Measurements from ENCODE around the gene HSDL2.
"Not testable (repeated sequence)": the region's sequence is repeated elsewhere in the genome, so short reads cannot be mapped to it uniquely, and the experiment has no call there.

The HSDL2 gene

GRCh38 chr9:112396872-112397271 is 17.0 kb downstream of the HSDL2 start:
- no peak for DNase-seq (ENCODE audit: low read depth)

DNA sequence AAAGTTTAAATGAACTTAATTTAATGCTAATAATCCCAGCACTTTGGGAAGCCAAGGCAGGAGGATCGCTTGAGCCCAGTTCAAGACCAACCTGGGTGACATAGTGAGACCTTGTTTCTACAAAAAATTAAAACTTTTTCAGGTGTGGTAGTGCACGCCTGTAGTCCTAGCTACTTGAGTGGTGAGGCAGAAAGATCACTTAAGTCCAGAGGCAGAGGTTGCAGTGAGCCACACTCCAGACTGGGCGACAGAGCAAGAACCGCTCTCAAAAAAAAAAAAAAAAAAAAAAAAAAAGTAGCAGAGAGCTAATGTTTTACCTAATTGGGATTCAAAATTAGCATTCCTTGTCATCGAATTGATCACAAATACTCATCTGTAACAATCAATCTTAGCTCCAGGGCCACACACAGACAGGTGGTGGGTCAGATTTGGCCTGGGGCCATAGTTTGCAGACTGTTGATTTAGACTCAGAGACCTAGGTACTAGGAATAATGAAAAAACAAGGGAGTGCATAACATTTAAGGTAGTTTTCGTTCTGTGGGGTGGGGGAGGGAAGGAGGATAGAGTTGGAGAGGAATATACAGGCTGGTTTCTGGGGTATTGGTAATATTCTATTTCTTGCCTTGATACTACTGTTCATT is 21.4 kb downstream of the HSDL2 start:
- no peak for DNase-seq (ENCODE audit: low read depth)

DNA sequence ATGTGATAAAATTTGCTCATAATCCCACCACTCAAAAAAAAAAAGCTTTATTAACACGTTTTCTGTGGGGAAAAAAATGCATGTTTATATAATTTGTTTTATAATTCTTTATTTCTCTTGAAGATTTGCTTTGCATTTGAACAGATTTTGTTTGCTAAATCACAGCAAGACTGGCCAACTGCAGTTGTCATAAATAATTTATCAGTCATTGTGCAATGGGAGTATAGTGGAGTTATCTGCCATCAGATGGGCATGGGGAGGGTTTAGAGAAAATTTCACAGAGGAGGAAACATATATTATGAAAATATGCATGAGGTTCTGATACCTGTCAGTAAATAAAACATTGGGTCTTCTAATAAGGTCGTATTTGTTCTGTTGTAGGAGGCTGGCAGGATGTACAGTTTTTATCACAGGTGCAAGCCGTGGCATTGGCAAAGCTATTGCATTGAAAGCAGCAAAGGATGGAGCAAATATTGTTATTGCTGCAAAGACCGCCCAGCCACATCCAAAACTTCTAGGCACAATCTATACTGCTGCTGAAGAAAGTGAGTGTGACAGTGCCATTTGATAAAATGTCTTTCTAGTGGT is 23.8 kb downstream of the HSDL2 start:
- DNase-seq (ENCODE audit: low read depth): no peak

GRCh38 chr9:112404508-112404932 is 24.6 kb downstream of the HSDL2 start:
- peak; percentile 80 for DNase-seq (ENCODE audit: low read depth)

- peak; percentile 23 for DNase-seq (ENCODE audit: low read depth)
Measured at GRCh38 chr9:112408275-112408674, 28.4 kb downstream of the HSDL2 start.

DNA sequence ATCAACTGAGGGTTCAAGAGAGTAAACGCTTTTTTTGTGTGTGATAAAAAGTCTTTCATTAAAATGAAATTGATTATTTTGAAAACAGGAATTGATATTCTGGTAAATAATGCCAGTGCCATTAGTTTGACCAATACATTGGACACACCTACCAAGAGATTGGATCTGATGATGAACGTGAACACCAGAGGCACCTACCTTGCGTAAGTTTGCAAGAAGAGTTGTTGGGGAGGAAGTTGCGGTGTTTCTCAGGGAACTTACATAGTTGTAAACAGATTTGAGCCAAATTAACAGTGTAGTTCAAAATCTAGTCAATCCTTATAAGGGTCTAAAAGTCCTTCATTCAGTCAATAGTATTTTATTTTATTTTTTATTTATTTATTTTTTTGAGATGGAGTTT is 28.9 kb downstream of the HSDL2 start:
- DNase-seq (ENCODE audit: low read depth): no peak

- no peak for DNase-seq (ENCODE audit: low read depth)
Measured at GRCh38 chr9:112409758-112410157, 29.9 kb downstream of the HSDL2 start.

- DNase-seq (ENCODE audit: low read depth): peak; percentile 65
Measured at GRCh38 chr9:112411626-112412027, 31.7 kb downstream of the HSDL2 start.

DNA sequence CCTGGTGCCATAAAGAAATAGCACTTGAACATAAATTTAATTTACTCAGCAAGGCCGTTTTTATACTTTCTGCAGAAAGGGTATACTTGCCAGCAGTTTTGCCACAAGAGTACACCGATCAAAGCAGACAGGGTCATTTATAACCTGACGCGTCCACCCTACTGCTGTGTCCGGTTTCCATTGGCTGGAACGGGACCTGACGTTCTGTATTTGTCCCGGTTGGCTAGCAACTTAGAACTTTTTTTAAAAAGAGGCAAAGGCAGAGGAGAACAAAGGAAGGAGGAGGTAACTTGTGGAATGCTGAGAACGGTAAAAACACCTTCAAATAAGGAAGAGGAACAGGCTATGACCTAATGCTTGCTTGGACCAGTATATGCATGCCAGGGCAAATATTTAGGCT is 33.8 kb downstream of the HSDL2 start:
- not testable (repeated sequence) for DNase-seq (ENCODE audit: low read depth)

GRCh38 chr9:112420208-112420607 is 40.3 kb downstream of the HSDL2 start:
- no peak for DNase-seq (ENCODE audit: low read depth)

- DNase-seq (ENCODE audit: low read depth): peak; percentile 54
Measured at GRCh38 chr9:112421771-112422222, 41.9 kb downstream of the HSDL2 start.

DNA sequence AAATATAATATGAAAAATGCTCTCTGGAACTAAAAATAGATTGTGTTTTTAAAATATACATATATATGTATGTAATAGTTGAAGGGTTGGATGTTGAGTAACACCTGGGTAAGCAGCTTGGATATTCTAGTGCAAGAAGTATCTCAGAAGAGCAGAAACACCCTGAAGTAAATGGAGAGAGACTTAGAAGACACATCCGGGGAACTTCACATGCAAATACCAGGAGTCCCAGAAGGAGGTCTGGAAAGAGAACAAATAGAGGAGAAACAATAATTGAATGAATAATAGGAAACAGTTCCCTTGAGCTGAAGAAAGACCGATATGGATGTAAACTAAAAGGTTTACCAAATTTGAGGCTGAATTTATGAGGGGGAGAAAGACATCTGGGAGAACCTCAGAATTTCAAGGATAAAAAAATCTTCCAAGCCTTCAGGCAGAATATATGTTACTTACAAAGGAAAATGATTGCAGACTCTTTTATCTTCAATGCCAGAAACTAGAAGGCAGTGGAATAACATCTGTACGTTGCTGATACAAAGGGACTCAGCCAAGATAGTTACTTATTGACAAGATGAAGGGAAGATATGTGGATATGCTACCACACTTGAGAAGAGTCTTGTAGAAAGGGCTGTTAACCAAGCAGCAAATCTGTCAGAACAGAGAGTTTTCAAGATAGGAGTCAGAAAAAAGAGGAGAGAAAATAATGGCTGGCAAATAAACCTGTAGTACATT is 42.7 kb downstream of the HSDL2 start:
- no peak for DNase-seq (ENCODE audit: low read depth)

DNA sequence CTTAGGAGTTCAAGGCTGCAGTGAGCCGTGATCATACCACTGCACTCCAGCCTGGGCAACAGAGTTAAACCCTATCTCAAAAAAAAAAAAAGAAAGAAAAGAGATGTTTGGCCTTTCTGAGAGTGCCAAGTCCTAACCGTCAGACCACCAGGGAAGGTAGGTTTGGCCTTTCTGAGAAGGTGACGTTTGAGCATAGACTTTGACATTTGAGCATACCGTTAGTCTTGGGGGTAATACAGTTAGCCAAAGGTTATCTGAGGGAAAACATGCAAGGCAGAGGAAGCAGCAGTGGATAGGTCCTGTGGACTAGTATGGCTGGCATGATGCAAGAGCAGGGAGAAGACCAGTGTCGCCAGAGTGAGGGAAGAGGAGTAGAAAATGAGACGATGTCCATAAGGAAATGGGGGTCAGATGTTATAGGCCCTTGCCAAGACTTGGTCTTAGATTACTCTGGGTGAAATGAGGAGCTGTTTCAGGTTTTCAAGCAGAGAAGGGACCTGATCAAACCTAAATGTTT is 50.2 kb downstream of the HSDL2 start:
- DNase-seq (ENCODE audit: low read depth): no peak

DNA sequence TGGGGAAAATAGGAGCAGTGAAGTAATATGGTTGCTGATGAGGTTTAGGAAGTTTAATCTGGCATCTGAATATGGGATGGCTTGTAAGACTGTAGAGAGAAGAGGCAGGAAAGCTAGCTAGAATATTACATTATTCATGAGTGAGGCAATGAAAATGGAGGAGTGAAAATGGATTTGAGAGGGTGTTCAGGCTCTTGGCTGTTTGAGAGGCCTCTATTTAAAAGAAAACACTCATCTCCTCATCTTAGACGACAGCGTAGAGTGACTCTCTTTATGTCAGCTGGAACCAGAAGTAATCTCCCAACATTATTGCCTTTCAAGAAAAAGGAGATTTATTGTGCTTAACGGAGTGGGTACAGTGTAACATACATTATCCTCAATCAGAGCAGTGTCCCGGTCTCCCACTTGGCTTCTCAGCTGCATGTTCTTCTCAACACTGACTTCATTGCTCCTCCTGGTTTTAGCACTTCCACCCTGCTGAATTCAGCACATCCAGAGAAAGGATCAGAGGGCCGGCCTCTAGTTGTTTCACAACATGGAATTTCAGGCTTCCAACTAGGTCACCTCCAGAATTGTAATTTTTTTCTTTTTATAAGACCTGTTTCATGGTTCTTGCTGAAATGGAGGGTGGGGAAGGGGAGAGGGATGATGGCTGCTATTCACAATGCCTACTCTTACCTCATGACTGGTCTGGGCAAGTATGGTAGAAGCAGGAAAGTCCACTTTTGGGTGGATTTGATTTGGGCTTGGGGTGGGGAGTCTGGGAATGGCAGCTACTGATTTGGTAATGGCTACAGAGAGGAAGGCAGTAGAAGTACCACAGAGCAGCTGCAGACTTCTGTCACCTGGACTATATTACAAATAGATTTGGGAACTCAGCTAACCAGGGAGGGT is 53.8 kb downstream of the HSDL2 start:
- no peak for DNase-seq (ENCODE audit: low read depth)

DNA sequence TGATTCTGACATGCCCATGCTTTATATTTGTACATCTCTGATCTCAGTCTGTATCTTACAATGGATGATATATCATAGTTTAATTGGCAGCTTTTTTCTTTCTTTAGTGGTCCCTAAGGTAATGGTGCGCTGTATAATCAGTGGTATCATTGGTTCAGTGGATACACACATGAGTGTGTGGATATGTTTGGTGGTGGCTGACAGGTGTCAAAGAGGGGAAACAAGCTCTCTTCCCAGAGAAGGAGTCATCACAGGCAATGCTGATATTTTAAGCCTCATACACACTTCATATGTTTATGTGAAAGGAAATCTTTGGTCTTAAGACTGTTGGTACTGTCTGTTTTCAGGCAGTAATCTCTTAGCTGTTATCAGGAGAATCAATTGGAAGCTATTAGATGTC is 54.6 kb downstream of the HSDL2 start:
- no peak for DNase-seq (ENCODE audit: low read depth)

DNA sequence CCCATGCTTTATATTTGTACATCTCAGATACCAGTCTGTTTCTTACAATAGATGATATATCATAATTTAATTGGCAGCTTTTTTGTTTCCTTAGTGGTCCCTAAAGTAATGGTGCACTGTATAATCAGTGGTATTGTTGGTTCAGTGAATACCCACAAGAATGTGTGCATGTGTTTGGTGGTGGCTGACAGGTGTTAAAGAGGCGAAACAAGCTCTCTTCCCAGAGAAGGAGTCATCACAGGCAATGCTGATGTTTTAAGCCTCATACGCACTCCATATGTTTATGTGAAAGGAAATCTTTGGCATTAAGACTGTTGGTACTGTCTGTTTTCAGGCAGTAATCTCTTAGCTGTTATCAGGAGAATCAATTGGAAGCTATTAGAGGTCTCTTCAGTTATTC is 57.5 kb downstream of the HSDL2 start:
- no peak for DNase-seq (ENCODE audit: low read depth)

GRCh38 chr9:112439171-112439570 is 59.3 kb downstream of the HSDL2 start:
- DNase-seq (ENCODE audit: low read depth): no peak

GRCh38 chr9:112439825-112440224 is 59.9 kb downstream of the HSDL2 start:
- no peak for DNase-seq (ENCODE audit: low read depth)

GRCh38 chr9:112443200-112443599 is 63.3 kb downstream of the HSDL2 start:
- peak; percentile 28 for DNase-seq (ENCODE audit: low read depth)

DNA sequence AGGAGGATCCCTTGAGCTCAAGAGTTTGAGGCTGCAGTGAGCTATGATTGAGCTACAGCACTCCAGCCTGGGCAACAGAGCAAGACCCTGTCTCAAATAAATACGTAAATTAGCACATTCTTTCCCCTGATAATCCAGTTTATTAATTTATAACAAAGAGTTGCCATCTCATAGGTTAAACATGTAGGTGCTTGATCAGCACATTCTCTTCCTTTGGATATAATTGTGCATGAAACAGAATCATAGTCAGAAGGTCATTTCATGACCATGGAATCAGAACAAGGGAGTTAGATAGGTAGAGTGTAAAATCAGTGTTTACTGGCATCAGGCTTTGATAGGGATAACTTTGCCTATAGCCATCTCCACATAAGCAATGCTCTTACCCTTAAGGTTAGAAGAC is 63.7 kb downstream of the HSDL2 start:
- no peak for DNase-seq (ENCODE audit: low read depth)

DNA sequence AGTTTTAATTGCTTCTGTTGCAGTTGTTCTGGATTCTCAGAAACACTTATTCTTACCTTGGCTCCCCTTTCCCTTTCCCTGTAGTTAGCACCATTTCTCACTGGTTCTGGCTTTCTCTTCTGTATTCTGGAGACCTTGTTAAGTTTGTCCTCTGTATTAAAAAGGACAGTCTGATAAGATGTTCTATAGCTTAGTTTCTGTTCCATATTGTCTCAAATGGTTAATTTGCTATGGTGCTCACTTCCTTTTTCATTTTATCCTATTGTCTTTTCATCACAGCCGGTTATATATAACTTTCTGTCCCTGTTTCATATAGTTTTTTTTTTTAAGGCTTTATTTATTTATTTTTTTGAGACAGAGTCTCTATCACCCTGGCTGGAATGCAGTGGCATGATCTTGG is 65.3 kb downstream of the HSDL2 start:
- no peak for DNase-seq (ENCODE audit: low read depth)

- no peak for DNase-seq (ENCODE audit: low read depth)
Measured at GRCh38 chr9:112446080-112446479, 66.2 kb downstream of the HSDL2 start.
